ENCODE results near the gene RADIL. TPM values are rescaled to one million over a fixed set of nuclear protein-coding genes. Genes with fewer than 3 reads are reported as not detected.

The RADIL gene
- total and polyA plus RNA-seq, 2 of the 13 experiments (the other 11 are each of a cell fraction or from before 2014, with no cell fraction given): 0.05 to 0.09 TPM

DNA sequence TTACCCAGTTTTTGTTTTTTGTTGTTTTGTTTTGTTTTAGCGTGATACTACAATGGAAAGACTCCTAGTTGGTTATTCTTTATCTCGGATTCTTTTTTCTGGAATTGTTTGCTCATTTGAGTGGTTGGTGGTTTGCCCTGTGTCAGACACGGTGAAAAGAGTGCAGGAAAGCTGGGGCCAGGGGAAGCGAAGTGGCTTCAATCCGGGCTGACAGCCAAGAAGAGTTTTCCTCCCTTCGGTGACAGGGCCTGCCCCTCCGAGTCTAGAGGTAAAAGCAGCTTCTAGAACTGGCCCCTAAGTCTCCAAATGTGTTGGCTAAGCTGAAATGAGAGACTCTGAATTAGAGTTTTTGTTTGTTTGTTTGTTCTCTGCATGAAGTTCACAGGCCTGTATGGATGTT is 113.8 kb downstream of the RADIL start (continued):
- TF ChIP-seq, protein P1, sequence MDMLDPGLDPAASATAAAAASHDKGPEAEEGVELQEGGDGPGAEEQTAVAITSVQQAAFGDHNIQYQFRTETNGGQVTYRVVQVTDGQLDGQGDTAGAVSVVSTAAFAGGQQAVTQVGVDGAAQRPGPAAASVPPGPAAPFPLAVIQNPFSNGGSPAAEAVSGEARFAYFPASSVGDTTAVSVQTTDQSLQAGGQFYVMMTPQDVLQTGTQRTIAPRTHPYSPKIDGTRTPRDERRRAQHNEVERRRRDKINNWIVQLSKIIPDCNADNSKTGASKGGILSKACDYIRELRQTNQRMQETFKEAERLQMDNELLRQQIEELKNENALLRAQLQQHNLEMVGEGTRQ (IDR thresholded peaks at IDR 0.05; ENCODE audit: low read depth, low read length): no peak
- TF ChIP-seq, protein P1 (CRISPR knock-in tag; IDR thresholded peaks at IDR 0.05; ENCODE audit: borderline replicate concordance): no peak
- TF ChIP-seq DMAP1 (CRISPR knock-in tag; IDR thresholded peaks at IDR 0.05): no peak
- TF ChIP-seq, protein P2, sequence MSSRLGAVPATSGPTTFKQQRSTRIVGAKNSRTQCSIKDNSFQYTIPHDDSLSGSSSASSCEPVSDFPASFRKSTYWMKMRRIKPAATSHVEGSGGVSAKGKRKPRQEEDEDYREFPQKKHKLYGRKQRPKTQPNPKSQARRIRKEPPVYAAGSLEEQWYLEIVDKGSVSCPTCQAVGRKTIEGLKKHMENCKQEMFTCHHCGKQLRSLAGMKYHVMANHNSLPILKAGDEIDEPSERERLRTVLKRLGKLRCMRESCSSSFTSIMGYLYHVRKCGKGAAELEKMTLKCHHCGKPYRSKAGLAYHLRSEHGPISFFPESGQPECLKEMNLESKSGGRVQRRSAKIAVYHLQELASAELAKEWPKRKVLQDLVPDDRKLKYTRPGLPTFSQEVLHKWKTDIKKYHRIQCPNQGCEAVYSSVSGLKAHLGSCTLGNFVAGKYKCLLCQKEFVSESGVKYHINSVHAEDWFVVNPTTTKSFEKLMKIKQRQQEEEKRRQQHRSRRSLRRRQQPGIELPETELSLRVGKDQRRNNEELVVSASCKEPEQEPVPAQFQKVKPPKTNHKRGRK (CRISPR knock-in tag; IDR thresholded peaks at IDR 0.05): no peak
- TF ChIP-seq, protein P3, sequence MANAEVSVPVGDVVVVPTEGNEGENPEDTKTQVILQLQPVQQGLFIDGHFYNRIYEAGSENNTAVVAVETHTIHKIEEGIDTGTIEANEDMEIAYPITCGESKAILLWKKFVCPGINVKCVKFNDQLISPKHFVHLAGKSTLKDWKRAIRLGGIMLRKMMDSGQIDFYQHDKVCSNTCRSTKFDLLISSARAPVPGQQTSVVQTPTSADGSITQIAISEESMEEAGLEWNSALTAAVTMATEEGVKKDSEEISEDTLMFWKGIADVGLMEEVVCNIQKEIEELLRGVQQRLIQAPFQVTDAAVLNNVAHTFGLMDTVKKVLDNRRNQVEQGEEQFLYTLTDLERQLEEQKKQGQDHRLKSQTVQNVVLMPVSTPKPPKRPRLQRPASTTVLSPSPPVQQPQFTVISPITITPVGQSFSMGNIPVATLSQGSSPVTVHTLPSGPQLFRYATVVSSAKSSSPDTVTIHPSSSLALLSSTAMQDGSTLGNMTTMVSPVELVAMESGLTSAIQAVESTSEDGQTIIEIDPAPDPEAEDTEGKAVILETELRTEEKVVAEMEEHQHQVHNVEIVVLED (CRISPR knock-in tag; IDR thresholded peaks at IDR 0.05; ENCODE audit: borderline replicate concordance): no peak
- TF ChIP-seq, protein P4, sequence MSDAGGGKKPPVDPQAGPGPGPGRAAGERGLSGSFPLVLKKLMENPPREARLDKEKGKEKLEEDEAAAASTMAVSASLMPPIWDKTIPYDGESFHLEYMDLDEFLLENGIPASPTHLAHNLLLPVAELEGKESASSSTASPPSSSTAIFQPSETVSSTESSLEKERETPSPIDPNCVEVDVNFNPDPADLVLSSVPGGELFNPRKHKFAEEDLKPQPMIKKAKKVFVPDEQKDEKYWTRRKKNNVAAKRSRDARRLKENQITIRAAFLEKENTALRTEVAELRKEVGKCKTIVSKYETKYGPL (CRISPR knock-in tag; IDR thresholded peaks at IDR 0.05): no peak
- TF ChIP-seq ZNF703 (CRISPR knock-in tag; IDR thresholded peaks at IDR 0.05; ENCODE audit: borderline replicate concordance): no peak
- no peak for TF ChIP-seq ZNF530 (CRISPR knock-in tag; IDR thresholded peaks at IDR 0.05; ENCODE audit: low read depth)
- no peak for TF ChIP-seq ELF1 (CRISPR knock-in tag; IDR thresholded peaks at IDR 0.05)
- no peak for TF ChIP-seq ZNF101 (CRISPR knock-in tag; IDR thresholded peaks at IDR 0.05; ENCODE audit: borderline replicate concordance, low read depth)
